Breast epithelium (tissue), 4 donors: ENCODE data around the gene ACBD3. TPM values are rescaled to one million over a fixed set of nuclear protein-coding genes. Genes with fewer than 3 reads are reported as not detected.

Experiments used
- DNase-seq, 2 donors: peaks; one replicate each; pipeline ENCODE4 v3.0.0-alpha.2; 2019; ENCODE audit warnings: low spot score in 2 of 2
- H3K27ac ChIP-seq, 2 donors: fragments of 200-600 bp; sonication (generic) in 1 of 2; one replicate each; pipeline ENCODE4 v1.5.1; 2016 to 2019; ENCODE audit warnings: mild to moderate bottlenecking in 1 of 2
- H3K27me3 ChIP-seq, 2 donors: fragments of 200-600 bp; sonication (generic) in 1 of 2; one replicate each; pipeline versions ENCODE4 v1.5.1 to v1.6.0; 2017 to 2019; ENCODE audit warnings: control low read depth in 1 of 2, mild to moderate bottlenecking in 1 of 2
- H3K36me3 ChIP-seq: fragments of 200-600 bp; one replicate; pipeline ENCODE4 v1.5.1; 2019
- H3K4me1 ChIP-seq, 2 donors: fragments of 200-600 bp; sonication (generic); one replicate each; pipeline ENCODE4 v1.5.1; 2016 to 2019; ENCODE audit warnings: control low read depth in 1 of 2
- H3K4me3 ChIP-seq, 3 donors: fragments of 200-600 bp; sonication (generic); 1 replicate in 2 of 3; 2 replicates in 1 of 3; pipeline ENCODE4 v1.5.1; 2016 to 2019; ENCODE audit warnings: mild to moderate bottlenecking in 3 of 3, moderate library complexity in 2 of 3
- H3K9me3 ChIP-seq, 2 donors: fragments of 200-600 bp; sonication (generic) in 1 of 2; one replicate each; pipeline ENCODE4 v1.5.1; 2016 to 2019; ENCODE audit warnings: control low read depth in 1 of 2
- POLR2A ChIP-seq: fragments of 450-650 bp; IDR thresholded peaks from one replicate; pipeline ENCODE4 v1.6.1; 2016; ENCODE audit warnings: antibody characterized with exemption, mild to moderate bottlenecking, moderate library complexity
- POLR2AphosphoS5 ChIP-seq, 3 donors: sonication (generic); formaldehyde crosslinking; IDR thresholded peaks; one replicate each; pipeline ENCODE4 v1.6.1; 2017; ENCODE audit warnings: antibody characterized with exemption in 3 of 3
- intact Hi-C: fragments of 100-400 bp; cut with DNase I; formaldehyde crosslinking; loops from one replicate; pipeline ENCODE4 v1.15.1; 2023; ENCODE audit warnings: low total_unique reads
- total RNA-seq, 3 donors: library from RNA; depleted of rRNA; stranded (reverse); fragments of >200 nt; gene quantifications; one replicate each; pipeline ENCODE4 v1.1.0, GENCODE V29; 2016

The ACBD3 gene
- total RNA-seq, 3 donors from 2014 or later, result 52.4 to 63.9 (median 54.4) TPM

DNA sequence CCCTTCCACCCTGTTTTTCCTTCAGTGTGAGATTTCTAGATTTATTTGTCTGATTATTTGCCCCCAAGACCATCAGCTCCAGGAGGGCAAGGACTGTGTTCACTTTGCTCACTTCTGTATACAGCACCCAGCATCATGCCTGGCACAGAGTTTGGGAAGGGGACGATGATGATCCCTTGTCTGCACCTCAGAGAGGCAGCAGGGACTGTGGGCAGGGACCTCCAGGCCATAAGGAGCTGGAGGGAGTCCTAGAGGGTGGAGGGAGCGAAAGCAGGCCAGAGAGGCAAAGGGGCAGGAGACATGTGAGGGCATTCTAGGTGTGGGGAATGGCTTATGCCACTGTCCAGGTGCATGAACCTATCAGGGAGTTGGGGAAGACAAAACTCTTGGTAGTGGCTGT is 91.3 kb downstream of the ACBD3 start:
- no peak overlapping the region for H3K27ac ChIP-seq
- intact Hi-C loops, result no loop called here
- no peaks in the 10 kb centered on the region for H3K4me1 ChIP-seq
- no peaks in the 10 kb centered on the region for H3K27me3 ChIP-seq
- TF ChIP-seq POLR2AphosphoS5 (IDR thresholded peaks at IDR 0.05) (no peak), POLR2A (no peak)
- no peaks in the 10 kb centered on the region for H3K36me3 ChIP-seq
- no peaks in the 10 kb centered on the region for H3K9me3 ChIP-seq
- no peak for DNase-seq
- no peak overlapping the region for H3K4me3 ChIP-seq

Other genes starting within 250 kb of the ACBD3 start
- under 1 TPM in 2 of 3 donors, not detected in 1; 0.88 to 0.96 TPM for gene LEFTY2, start 245.5 kb downstream of the ACBD3 start, total RNA-seq
- gene SDE2, start 187.4 kb downstream of the ACBD3 start, total RNA-seq, result 10 to 100 TPM; 17.6 to 25.3 (median 22.0) TPM
- 100 to 1,000 TPM; 287 to 603 (median 462) TPM for gene H3-3A, start 124.0 kb downstream of the ACBD3 start, total RNA-seq
- gene MIXL1, start 36.9 kb upstream of the ACBD3 start, total RNA-seq, result not detected
- 1 to 10 TPM; 1.9 to 5.6 (median 2.6) TPM for gene LIN9, start 122.4 kb upstream of the ACBD3 start, total RNA-seq
- 10 to 100 TPM; 53.0 to 83.9 (median 72.3) TPM for gene PARP1, start 221.4 kb upstream of the ACBD3 start, total RNA-seq